Choroid plexus epithelial cell (primary cell): ENCODE results near the gene TNNT2.

Experiments used
- DNase-seq: peaks from one replicate; pipeline ENCODE4 v3.0.0-alpha.2; 2010; ENCODE audit warnings: low read depth
- H3K4me3 ChIP-seq: 2 replicates; pipeline ENCODE4 v1.5.1; 2011; ENCODE audit warnings: low read depth, mild to moderate bottlenecking, control low read depth, low read length, moderate library complexity
- CTCF ChIP-seq: conservative IDR thresholded peaks from 2 replicates; pipeline ENCODE4 v1.5.1; 2011; ENCODE audit warnings: low read depth, mild to moderate bottlenecking, control low read depth, inconsistent platforms, low read length, moderate library complexity

Gene TNNT2

GRCh38 chr1:201375169-201375568 is 2.3 kb downstream of the TNNT2 start:
- DNase-seq, result no peak
- no peak overlapping the region for H3K4me3 ChIP-seq
- TF ChIP-seq CTCF, result peak; percentile 37

GRCh38 chr1:201374364-201374763 is 3.1 kb downstream of the TNNT2 start:
- DNase-seq, result no peak
- TF ChIP-seq CTCF, result no peak
- no peak overlapping the region for H3K4me3 ChIP-seq

GRCh38 chr1:201371792-201372191 is 5.7 kb downstream of the TNNT2 start:
- no peak for TF ChIP-seq CTCF
- H3K4me3 ChIP-seq, result no peak overlapping the region
- DNase-seq, result no peak

GRCh38 chr1:201371276-201371675 is 6.2 kb downstream of the TNNT2 start:
- TF ChIP-seq CTCF, result no peak
- no peak for DNase-seq
- H3K4me3 ChIP-seq, result no peak overlapping the region

GRCh38 chr1:201370500-201370899 is 7.0 kb downstream of the TNNT2 start:
- no peak for TF ChIP-seq CTCF
- DNase-seq, result no peak
- H3K4me3 ChIP-seq, result no peak overlapping the region

- no peak for TF ChIP-seq CTCF
- H3K4me3 ChIP-seq, result no peak overlapping the region
- DNase-seq, result no peak
Observed at GRCh38 chr1:201369209-201369608, 8.3 kb downstream of the TNNT2 start.

- no peak overlapping the region for H3K4me3 ChIP-seq
- DNase-seq, result no peak
- no peak for TF ChIP-seq CTCF
Observed at GRCh38 chr1:201366696-201367095, 10.8 kb downstream of the TNNT2 start.
